ENCODE results near the gene SLC35G3. TPM values are rescaled to one million over a fixed set of nuclear protein-coding genes. Genes with fewer than 3 reads are reported as not detected.

Gene SLC35G3
- total RNA-seq, 4 donors from 2014 or later = not detected

GRCh38 chr17:35192708-35193107 lies 1.5 kb downstream of the SLC35G3 start:
- no peak for TF ChIP-seq CTCF (IDR thresholded peaks at IDR 0.05 in 4 of 5, conservative IDR thresholded peaks at IDR 0.05 in 1 of 5)
- in situ Hi-C loops (cut with MboI; ENCODE audit: low sequenced_read_pairs in 4 of 4) (no loop called here), intact Hi-C loops (cut with DNase I; ENCODE audit: low total_unique reads) (no loop called here)
- no peak overlapping the region for H3K4me3 ChIP-seq
- DNase-seq = no peak
- no peaks in the 10 kb centered on the region for H3K36me3 ChIP-seq
- H3K27me3 ChIP-seq = no peaks in the 10 kb centered on the region
- no peak overlapping the region for H3K27ac ChIP-seq
- ATAC-seq = peak; percentile 45 to 64
- H3K4me1 ChIP-seq = no peaks in the 10 kb centered on the region
- no peaks in the 10 kb centered on the region for H3K9me3 ChIP-seq

- Histone ChIP-seq H3K36me3 (peaks cover 0 to 12% of the 10 kb centered on the region in 2 donors), H3K27ac (no peak overlapping the region), H3K4me3 (no peak overlapping the region), H3K9me3 (no peaks in the 10 kb centered on the region), H3K27me3 (no peaks in the 10 kb centered on the region), H3K4me1 (no peaks in the 10 kb centered on the region)
- intact Hi-C loops (cut with DNase I; ENCODE audit: low total_unique reads) (no loop called here), in situ Hi-C loops (cut with MboI; ENCODE audit: low sequenced_read_pairs in 4 of 4) (no loop called here)
- no peak for TF ChIP-seq CTCF (IDR thresholded peaks at IDR 0.05 in 4 of 5, conservative IDR thresholded peaks at IDR 0.05 in 1 of 5)
- TF ChIP-seq POLR2A (IDR thresholded peaks at IDR 0.05) = no peak
- ATAC-seq (no peak), DNase-seq (no peak)
Observed at GRCh38 chr17:35191001-35191695, 3.0 kb downstream of the SLC35G3 start.

- DNase-seq (no peak), ATAC-seq (no peak)
- Histone ChIP-seq H3K36me3 (peaks cover 0 to 24% of the 10 kb centered on the region in 2 donors), H3K4me3 (no peak overlapping the region), H3K27ac (no peak overlapping the region), H3K9me3 (no peaks in the 10 kb centered on the region), H3K4me1 (no peaks in the 10 kb centered on the region), H3K27me3 (no peaks in the 10 kb centered on the region)
- in situ Hi-C loops (cut with MboI; ENCODE audit: low sequenced_read_pairs in 4 of 4) = no loop called here
- intact Hi-C loops (cut with DNase I; ENCODE audit: low total_unique reads) = no loop called here
- no peak for TF ChIP-seq CTCF (IDR thresholded peaks at IDR 0.05 in 4 of 5, conservative IDR thresholded peaks at IDR 0.05 in 1 of 5)
- no peak for TF ChIP-seq POLR2A (IDR thresholded peaks at IDR 0.05)
Observed at GRCh38 chr17:35189291-35189690, 4.9 kb downstream of the SLC35G3 start.

- Histone ChIP-seq H3K4me3 (no peak overlapping the region), H3K9me3 (no peaks in the 10 kb centered on the region), H3K27ac (no peak overlapping the region), H3K36me3 (peaks cover 0 to 34% of the 10 kb centered on the region in 2 donors), H3K4me1 (no peaks in the 10 kb centered on the region), H3K27me3 (no peaks in the 10 kb centered on the region)
- TF ChIP-seq POLR2A (IDR thresholded peaks at IDR 0.05) (no peak), CTCF (IDR thresholded peaks at IDR 0.05 in 4 of 5, conservative IDR thresholded peaks at IDR 0.05 in 1 of 5) (no peak)
- in situ Hi-C loops (cut with MboI; ENCODE audit: low sequenced_read_pairs in 4 of 4) (no loop called here), intact Hi-C loops (cut with DNase I; ENCODE audit: low total_unique reads) (no loop called here)
- DNase-seq (no peak), ATAC-seq (no peak)
Observed at GRCh38 chr17:35188111-35188510, 6.1 kb downstream of the SLC35G3 start.

GRCh38 chr17:35187481-35187880 lies 6.7 kb downstream of the SLC35G3 start:
- no peaks in the 10 kb centered on the region for H3K9me3 ChIP-seq
- in situ Hi-C loops (cut with MboI; ENCODE audit: low sequenced_read_pairs in 4 of 4) (no loop called here), intact Hi-C loops (cut with DNase I; ENCODE audit: low total_unique reads) (no loop called here)
- TF ChIP-seq CTCF (IDR thresholded peaks at IDR 0.05 in 4 of 5, conservative IDR thresholded peaks at IDR 0.05 in 1 of 5) (no peak), POLR2A (IDR thresholded peaks at IDR 0.05) (no peak)
- no peaks in the 10 kb centered on the region for H3K4me1 ChIP-seq
- peaks cover 0 to 40% of the 10 kb centered on the region in 2 donors for H3K36me3 ChIP-seq
- no peak overlapping the region for H3K4me3 ChIP-seq
- ATAC-seq (no peak), DNase-seq (no peak)
- no peak overlapping the region for H3K27ac ChIP-seq
- H3K27me3 ChIP-seq = no peaks in the 10 kb centered on the region
